C1 segment of cervical spinal cord (tissue), 14 donors: Measurements from ENCODE around the gene POLR1C.
"Not testable (repeated sequence)": the region's sequence is repeated elsewhere in the genome, so short reads cannot be mapped to it uniquely, and the experiment has no call there.

Source experiments
- DNase-seq, 14 donors: peaks; one replicate each; lab custom pipeline; 2025; lab: John Stamatoyannopoulos, UW

The POLR1C gene

GRCh38 chr6:43516697-43517504, at the start of gene POLR1C, which contains the start of gene YIPF3:
Gene POLR1C (plus strand): TSS chr6:43517089. CDS start chr6:43517110, 21 bp downstream.
Gene YIPF3 (minus strand): TSS chr6:43516926. CDS start chr6:43516807, 119 bp downstream.
- DNase-seq, result peak; percentile 57 to 96 (median 94)

GRCh38 chr6:43467265-43467664, 49.6 kb upstream of the POLR1C start:
- not testable (repeated sequence) for DNase-seq

- no peak for DNase-seq
These were observed 49.1 kb upstream of the POLR1C start for GRCh38 chr6:43467752-43468151.

GRCh38 chr6:43468240-43468639, 48.6 kb upstream of the POLR1C start:
- no peak for DNase-seq

GRCh38 chr6:43468748-43469681, 47.9 kb upstream of the POLR1C start:
- no peak for DNase-seq

GRCh38 chr6:43469947-43470346, 46.9 kb upstream of the POLR1C start:
- DNase-seq, result no peak

GRCh38 chr6:43471399-43471798, 45.5 kb upstream of the POLR1C start:
- no peak for DNase-seq

- DNase-seq, result no peak
These were observed 44.4 kb upstream of the POLR1C start for GRCh38 chr6:43472515-43472914.

GRCh38 chr6:43475516-43475915, 41.4 kb upstream of the POLR1C start:
- DNase-seq, result peak in 1 of 14 donors; percentile 7

- DNase-seq, result no peak
These were observed 40.1 kb upstream of the POLR1C start for GRCh38 chr6:43476746-43477145.

GRCh38 chr6:43477235-43478007, 39.5 kb upstream of the POLR1C start, which contains the start of gene TJAP1:
Gene TJAP1 (plus strand): TSS chr6:43477570. CDS start chr6:43499002, 21,432 bp downstream.
- peak; percentile 31 to 94 (median 86) for DNase-seq

GRCh38 chr6:43478008-43478372, 38.9 kb upstream of the POLR1C start:
- DNase-seq, result no peak

- DNase-seq, result no peak
These were observed 35.8 kb upstream of the POLR1C start for GRCh38 chr6:43481075-43481474.

- DNase-seq, result no peak
These were observed 35.2 kb upstream of the POLR1C start for GRCh38 chr6:43481591-43482236.

- DNase-seq, result no peak
These were observed 28.1 kb upstream of the POLR1C start for GRCh38 chr6:43488667-43489276.

- peak in 12 of 14 donors; percentile 29 to 96 (median 85) for DNase-seq
These were observed 27.4 kb upstream of the POLR1C start for GRCh38 chr6:43489277-43490072.

- peak in 6 of 14 donors; percentile 19 to 65 (median 46) for DNase-seq
These were observed 26.4 kb upstream of the POLR1C start for GRCh38 chr6:43490523-43490939.

- DNase-seq, result peak in 12 of 14 donors; percentile 43 to 94 (median 86)
These were observed 24.9 kb upstream of the POLR1C start for GRCh38 chr6:43491750-43492661.
